Stimulated activated CD4-positive, alpha-beta T cell treated with anti-CD3 and anti-CD28 coated beads, Interleukin-2, amount 100 ng/mL, for 4 hours (primary cell): ENCODE data around the gene TNNT1.
A peak's percentile ranks its signal among the peaks of the same experiment; 100 is the strongest.
"Not testable (repeated sequence)": the region's sequence is repeated elsewhere in the genome, so short reads cannot be mapped to it uniquely, and the experiment has no call there.

ENCODE experiments used
- DNase-seq: peaks from one replicate; pipeline ENCODE4 v3.0.0-alpha.2; 2020; ENCODE audit warnings: low read depth

The TNNT1 gene

GRCh38 chr19:55169136-55169535 is 20.1 kb upstream of the TNNT1 start:
- no peak for DNase-seq

- peak; percentile 51 for DNase-seq
Observed at GRCh38 chr19:55166530-55167268, 17.7 kb upstream of the TNNT1 start, which contains the start of gene DNAAF3. DNAAF3 (minus strand) TSS chr19:55166613; CDS start chr19:55166413, 200 bp downstream.

- peak; percentile 24 for DNase-seq
Observed at GRCh38 chr19:55165952-55166529, 17.0 kb upstream of the TNNT1 start.

GRCh38 chr19:55161571-55162322 is 12.7 kb upstream of the TNNT1 start:
- DNase-seq, result no peak

- no peak for DNase-seq
Observed at GRCh38 chr19:55160986-55161365, 12.0 kb upstream of the TNNT1 start.

- DNase-seq, result peak; percentile 81
Observed at GRCh38 chr19:55160128-55160985, 11.4 kb upstream of the TNNT1 start.

GRCh38 chr19:55158848-55159749 is 10.1 kb upstream of the TNNT1 start:
- no peak for DNase-seq

- DNase-seq, result no peak
Observed at GRCh38 chr19:55158423-55158822, 9.4 kb upstream of the TNNT1 start.

GRCh38 chr19:55157064-55157908 is 8.3 kb upstream of the TNNT1 start, which contains the start of gene TNNI3:
TNNI3 (minus strand) TSS chr19:55157732; CDS start chr19:55157589, 143 bp downstream.
- DNase-seq, result no peak

- no peak for DNase-seq
Observed at GRCh38 chr19:55156202-55157063, 7.4 kb upstream of the TNNT1 start.

GRCh38 chr19:55155784-55156183 is 6.8 kb upstream of the TNNT1 start:
- DNase-seq, result not testable (repeated sequence)

- DNase-seq, result no peak
Observed at GRCh38 chr19:55153652-55154264, 4.8 kb upstream of the TNNT1 start.

GRCh38 chr19:55152017-55152416 is 3.0 kb upstream of the TNNT1 start:
- no peak for DNase-seq

GRCh38 chr19:55147545-55148251 is 1.3 kb downstream of the TNNT1 start:
- DNase-seq, result no peak

GRCh38 chr19:55146705-55147273 is 2.2 kb downstream of the TNNT1 start:
- DNase-seq, result no peak

GRCh38 chr19:55146078-55146704 is 2.8 kb downstream of the TNNT1 start:
- DNase-seq, result no peak

GRCh38 chr19:55145232-55145631 is 3.8 kb downstream of the TNNT1 start:
- no peak for DNase-seq
